GM19397 (cell line): ENCODE results near the gene FHL1.
"Not testable (repeated sequence)": the region's sequence is repeated elsewhere in the genome, so short reads cannot be mapped to it uniquely, and the experiment has no call there.

Source experiments
- ATAC-seq: cut with Tn5 transposase; IDR thresholded peaks from one replicate; pipeline ENCODE4 v1.9.1; 2021; ENCODE audit warnings: mild to moderate bottlenecking, moderate library complexity; ENCODE audit not compliant: unreplicated experiment

The FHL1 gene

GRCh38 chrX:136147315-136147901 is at the start of gene FHL1:
TSS of gene FHL1 (plus strand) at chrX:136147533.
- no peak for ATAC-seq

GRCh38 chrX:136097871-136098805 is 49.2 kb upstream of the FHL1 start:
- no peak for ATAC-seq

- no peak for ATAC-seq
These were observed 42.4 kb upstream of the FHL1 start for GRCh38 chrX:136104936-136105335.

GRCh38 chrX:136106920-136107528 is 40.3 kb upstream of the FHL1 start:
- ATAC-seq = no peak

- not testable (repeated sequence) for ATAC-seq
These were observed 38.4 kb upstream of the FHL1 start for GRCh38 chrX:136108905-136109304.

- ATAC-seq = no peak
These were observed 35.0 kb upstream of the FHL1 start for GRCh38 chrX:136112286-136112685.

GRCh38 chrX:136112778-136113177 is 34.6 kb upstream of the FHL1 start:
- ATAC-seq = no peak

GRCh38 chrX:136115126-136115903 is 32.0 kb upstream of the FHL1 start:
- ATAC-seq = no peak

GRCh38 chrX:136115904-136116297 is 31.4 kb upstream of the FHL1 start:
- no peak for ATAC-seq

- ATAC-seq = no peak
These were observed 25.5 kb upstream of the FHL1 start for GRCh38 chrX:136121788-136122187.

GRCh38 chrX:136122207-136122606 is 25.1 kb upstream of the FHL1 start:
- ATAC-seq = no peak

- no peak for ATAC-seq
These were observed 22.2 kb upstream of the FHL1 start for GRCh38 chrX:136125106-136125505.

GRCh38 chrX:136126371-136126770 is 21.0 kb upstream of the FHL1 start:
- no peak for ATAC-seq

GRCh38 chrX:136126872-136127406 is 20.4 kb upstream of the FHL1 start:
- ATAC-seq = no peak

- no peak for ATAC-seq
These were observed 18.6 kb upstream of the FHL1 start for GRCh38 chrX:136128743-136129142.

- ATAC-seq = no peak
These were observed 16.2 kb upstream of the FHL1 start for GRCh38 chrX:136130931-136131833.

- no peak for ATAC-seq
These were observed 8.4 kb upstream of the FHL1 start for GRCh38 chrX:136138939-136139338.

GRCh38 chrX:136141569-136141968 is 5.8 kb upstream of the FHL1 start:
- ATAC-seq = no peak

- ATAC-seq = no peak
These were observed 4.7 kb upstream of the FHL1 start for GRCh38 chrX:136142592-136142991.

GRCh38 chrX:136143711-136144110 is 3.6 kb upstream of the FHL1 start:
- no peak for ATAC-seq
